ENCODE measurements around the gene RNF133.
"Not testable (repeated sequence)": the region's sequence is repeated elsewhere in the genome, so short reads cannot be mapped to it uniquely, and the experiment has no call there.

The RNF133 gene

DNA sequence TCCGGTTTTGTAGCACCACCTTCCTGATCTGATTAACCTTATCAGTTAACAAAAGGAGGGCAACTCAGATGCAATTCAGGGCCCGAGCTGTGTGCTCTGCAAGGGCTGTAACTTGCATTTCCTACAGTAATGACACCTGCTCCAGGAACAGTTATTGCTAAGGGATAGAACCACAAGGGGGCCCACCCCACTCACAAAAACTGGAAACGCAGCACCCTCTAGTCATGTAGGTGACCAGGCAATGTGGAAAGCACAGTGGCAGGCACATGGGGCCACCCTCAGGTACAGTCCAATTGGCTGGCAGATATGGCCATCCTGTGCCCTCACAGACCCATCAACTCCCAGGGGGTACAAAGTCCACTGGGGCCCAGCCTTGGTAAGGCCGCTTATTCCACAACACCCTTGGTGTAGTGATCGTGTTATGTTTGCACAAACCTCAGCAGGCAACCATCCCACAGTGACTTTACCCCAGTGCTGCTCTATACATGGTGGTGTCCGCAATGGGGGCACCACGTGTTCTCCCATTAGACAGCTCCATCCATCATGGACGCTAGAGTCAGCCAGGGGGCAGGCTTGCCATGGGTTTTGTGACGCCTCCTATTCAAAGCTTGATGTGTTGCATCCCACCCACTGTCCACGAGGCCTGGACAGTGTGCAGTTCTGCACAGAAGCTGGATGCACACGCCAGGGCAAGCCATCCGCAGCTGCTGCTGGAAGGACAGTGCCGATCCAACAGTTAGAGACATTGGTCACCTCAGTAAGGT lies 9.4 kb downstream of the RNF133 start:
- DNase-seq (ENCODE audit: low read depth, low spot score), result no peak

DNA sequence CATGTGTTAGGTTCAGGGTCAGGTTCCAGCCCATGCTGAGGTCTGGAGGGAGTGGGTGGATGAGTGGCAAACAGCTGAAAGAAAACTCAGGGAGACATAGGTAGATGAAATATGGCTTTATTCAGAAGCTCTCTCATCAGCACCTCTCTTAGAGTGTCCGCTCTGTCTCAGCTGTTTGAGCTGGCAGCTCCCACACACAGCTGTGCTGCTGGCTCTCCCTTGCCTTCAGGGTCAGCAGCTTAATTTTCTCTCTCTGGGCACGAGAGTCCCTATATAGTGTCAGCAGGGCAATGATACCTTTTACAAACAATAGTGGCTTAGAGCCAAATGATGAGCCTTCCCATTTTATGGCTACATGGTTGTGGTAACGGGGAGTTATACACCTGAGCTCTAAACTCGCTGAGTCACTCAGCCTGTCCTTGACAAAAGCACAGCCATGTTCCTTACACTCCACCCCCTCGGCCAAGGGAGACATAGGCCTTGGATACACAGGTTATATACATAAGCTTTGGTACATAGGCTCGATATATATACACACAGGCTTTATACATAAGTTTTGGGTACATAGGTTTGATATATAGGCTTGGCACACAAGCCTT lies 10.4 kb downstream of the RNF133 start:
- no peak for DNase-seq (ENCODE audit: low read depth, low spot score)

DNA sequence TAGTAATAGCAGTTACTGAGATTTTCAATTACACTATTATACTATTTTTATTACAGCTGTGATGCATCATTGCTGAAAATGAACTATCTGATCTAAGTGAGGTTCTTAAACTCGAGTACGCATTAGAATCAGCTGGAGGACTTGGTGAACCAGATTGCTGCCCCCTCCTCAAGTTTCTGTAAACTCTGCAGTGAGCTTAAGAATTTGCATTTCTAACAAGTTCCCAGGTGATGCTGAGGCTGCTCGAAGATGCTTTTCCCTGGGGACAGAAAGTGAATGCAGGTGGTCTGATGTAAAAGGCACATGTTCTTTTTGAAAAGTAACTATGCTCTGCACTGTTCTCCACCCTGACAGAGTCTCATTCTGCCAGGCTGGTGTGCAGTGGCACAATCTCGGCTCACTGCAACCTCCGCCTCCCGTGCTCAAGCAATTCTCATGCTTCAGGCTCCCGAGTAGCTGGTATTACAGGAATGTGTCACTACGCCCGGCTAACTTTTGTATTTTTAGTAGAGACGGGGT lies 12.5 kb downstream of the RNF133 start:
- no peak for DNase-seq (ENCODE audit: low read depth, low spot score)

DNA sequence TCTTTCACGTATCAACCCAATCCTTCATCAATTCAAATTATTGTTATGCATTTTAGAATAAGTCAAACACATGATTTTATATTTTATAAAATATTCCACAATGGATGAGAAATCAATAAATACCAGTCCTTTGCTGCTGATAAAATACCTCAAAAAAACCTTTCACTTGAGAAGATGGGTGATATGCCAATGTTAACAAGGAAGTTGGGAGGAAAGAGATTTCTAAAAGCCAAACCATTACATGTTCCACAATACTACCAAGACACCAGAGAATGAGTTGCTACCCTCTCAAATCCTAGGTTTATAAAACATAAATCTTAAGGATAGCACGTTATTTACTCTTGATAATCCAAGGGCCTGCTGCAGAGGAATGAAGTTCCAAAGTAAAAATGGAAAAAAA lies 14.4 kb downstream of the RNF133 start:
- no peak for DNase-seq (ENCODE audit: low read depth, low spot score)

DNA sequence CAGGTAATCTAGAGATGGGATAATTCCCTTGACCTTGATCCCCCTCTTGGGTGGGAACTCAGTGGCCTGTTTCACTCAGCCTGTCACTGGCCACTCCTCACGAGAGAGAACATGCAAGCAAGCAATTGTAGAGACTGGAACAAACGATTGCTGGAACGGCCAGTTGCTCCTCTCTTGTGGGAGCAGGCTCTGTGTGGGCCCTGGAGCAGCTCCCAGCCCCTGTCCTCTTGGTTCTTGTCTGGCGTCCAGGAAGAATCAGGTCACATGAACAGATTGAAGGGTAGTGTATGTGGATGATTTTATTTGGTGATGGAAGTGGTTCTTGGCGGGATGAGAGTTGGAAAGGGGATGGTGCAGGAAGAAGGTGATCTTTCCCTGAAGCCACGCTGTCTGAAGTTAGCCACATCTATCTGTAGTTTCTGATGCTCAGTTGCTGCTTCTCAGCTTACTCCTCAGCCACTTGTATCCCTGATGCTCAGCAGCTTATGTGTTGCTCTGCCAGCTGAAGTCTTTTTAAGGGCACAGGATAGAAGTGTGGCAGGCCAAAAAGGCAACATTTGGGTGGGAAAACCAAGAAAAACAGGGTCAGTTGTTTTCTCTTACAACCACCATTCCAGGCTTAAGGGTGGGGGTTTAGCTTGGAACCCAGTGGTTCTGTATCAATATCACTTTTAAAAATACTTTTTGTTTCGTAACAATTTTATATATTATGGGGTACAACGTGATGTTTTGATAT lies 15.9 kb downstream of the RNF133 start:
- no peak for DNase-seq (ENCODE audit: low read depth, low spot score)

DNA sequence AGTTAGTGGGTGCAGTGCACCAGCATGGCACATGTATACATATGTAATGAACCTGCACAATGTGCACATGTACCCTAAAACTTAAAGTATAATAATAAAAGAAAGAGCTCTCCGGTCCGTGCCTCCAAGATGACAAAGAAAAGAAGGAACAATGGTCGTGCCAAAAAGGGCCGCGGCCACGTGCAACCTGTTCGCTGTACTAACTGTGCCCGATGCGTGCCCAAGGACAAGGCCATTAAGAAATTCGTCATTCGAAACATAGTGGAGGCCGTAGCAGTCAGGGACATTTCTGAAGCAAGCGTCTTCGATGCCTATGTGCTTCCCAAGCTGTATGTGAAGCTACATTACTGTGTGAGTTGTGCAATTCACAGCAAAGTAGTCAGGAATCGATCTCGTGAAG lies 17.7 kb downstream of the RNF133 start:
- DNase-seq (ENCODE audit: low read depth, low spot score), result not testable (repeated sequence)

DNA sequence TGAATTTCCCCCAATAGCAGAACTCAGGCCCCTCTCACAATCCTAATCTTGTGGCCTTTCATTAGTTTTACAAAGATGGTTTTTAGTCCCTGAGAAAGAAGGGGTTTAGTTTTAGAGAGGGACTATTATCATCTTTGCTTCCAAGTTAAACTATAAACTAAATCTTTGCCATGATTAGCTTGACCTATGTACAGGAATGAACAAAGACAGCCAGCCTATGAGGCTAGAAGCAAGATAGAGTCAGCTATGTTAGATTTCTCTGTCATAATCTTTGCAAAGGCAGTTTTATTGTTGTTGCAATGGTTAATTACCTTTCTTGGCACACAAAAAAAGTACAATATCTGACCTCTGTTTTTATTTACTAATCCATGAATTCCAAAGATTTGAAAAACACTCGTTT lies 19.1 kb downstream of the RNF133 start:
- no peak for DNase-seq (ENCODE audit: low read depth, low spot score)

DNA sequence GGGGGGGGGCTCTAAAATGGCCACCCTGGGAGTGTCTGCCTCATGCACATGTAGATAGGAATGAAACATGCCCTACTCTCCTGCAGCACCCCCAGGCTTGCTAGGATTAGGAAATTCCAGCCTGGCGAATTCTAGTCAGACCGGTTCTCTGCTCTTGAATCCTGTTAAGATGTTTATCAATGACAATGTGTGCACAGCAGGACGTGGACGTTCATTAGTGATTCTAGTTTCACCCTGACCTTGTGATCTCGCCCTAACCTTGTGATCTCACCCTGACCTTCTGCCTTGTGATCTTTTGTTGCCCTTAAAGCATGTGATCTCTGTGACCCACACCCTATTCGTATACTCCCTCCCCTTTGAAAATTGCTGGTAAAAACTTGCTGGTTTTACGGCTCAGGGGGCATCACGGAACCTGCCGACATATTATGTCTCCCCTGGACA lies 19.6 kb downstream of the RNF133 start:
- DNase-seq (ENCODE audit: low read depth, low spot score), result not testable (repeated sequence)

DNA sequence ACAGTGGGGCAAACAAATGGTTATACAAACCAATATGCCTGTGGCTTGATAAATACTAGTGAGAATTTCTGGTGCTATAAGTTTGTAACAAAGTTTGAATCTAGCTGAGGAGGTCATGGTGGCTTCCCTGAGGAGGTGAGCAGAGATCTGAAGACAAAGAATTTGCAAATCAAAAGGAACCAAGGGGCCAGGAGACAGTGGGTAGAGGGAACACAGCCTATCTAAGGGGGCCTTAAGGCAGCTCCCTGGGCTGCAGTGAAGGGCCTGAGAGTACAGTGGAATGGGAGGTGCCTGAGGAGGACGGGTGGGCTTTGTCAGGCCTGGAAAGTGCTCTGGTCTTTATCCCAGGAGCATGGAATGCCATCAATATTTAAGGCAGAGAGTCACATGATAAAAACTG lies 21.8 kb downstream of the RNF133 start:
- DNase-seq (ENCODE audit: low read depth, low spot score), result no peak

DNA sequence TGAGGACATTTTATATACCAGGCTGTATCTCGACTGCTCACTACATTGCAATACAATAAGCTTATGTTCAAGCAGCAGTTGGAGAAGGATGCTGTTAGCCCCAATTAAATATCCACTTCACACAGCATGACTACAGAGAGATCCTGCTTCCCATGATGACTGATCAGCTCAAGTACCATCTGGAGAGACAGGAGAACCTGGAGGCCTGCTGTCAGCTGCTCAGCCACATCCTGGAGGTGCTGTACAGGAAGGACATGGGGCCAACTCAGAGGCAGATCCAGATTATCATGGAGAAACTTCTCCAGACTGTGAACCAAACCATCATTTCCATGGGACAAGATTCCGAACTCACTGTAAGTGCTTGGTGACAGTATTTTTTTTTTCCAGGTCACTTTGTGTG lies 22.5 kb downstream of the RNF133 start:
- no peak for DNase-seq (ENCODE audit: low read depth, low spot score)

DNA sequence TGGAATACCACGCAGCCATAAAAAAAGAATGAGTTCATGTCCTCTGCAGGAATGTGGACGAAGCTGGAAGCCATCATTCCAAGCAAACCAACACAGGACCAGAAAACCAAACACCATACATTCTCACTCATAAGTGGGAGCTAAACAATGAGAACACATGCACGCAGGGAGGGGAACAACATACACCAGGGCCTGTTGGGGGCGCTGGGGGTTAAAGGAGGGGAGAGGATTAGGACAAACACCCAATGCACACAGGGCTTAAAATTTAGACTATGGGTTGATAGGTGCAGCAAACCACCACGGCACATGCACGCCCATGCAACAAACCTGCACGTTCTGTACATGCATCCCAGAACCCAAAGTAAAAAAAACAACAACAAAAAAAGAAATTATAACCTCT lies 23.3 kb downstream of the RNF133 start:
- no peak for DNase-seq (ENCODE audit: low read depth, low spot score)

DNA sequence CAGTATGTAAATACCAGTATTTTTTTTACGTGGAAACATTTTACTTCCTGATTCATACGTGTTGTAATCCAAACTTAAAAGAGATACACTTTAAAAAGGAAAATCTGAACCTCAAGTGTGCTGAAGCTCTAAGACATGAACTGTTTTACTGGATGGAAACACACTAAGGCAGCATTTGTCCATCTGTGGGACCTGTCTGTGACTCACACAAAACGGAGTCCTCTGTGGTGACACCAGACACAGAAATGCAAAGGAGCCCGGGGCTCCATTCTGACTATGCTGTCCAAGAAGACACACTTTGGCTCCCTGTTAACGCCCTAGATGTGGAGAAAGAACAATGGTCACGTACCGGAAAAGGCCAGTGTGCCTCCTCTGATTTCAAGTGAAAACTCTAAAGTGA lies 23.9 kb downstream of the RNF133 start:
- no peak for DNase-seq (ENCODE audit: low read depth, low spot score)

DNA sequence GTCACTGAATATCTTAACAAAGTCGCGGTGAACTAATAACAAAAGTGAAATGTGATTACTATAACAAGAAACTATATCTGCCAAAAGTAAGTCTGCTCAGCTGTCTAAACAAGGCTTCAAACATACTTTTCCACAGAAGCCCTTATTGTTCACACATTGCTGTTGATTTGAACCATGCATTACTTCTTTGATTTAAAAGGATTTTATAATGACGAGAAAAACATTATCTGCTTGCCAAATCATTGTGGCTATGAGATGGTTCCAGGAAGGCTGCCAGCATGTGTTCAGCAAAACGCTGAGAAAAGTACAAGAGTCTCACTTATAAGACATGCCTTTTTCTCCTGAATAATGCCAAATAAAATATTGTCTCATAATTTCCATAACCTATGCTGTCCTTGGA lies 24.4 kb downstream of the RNF133 start:
- DNase-seq (ENCODE audit: low read depth, low spot score), result peak; percentile 74

DNA sequence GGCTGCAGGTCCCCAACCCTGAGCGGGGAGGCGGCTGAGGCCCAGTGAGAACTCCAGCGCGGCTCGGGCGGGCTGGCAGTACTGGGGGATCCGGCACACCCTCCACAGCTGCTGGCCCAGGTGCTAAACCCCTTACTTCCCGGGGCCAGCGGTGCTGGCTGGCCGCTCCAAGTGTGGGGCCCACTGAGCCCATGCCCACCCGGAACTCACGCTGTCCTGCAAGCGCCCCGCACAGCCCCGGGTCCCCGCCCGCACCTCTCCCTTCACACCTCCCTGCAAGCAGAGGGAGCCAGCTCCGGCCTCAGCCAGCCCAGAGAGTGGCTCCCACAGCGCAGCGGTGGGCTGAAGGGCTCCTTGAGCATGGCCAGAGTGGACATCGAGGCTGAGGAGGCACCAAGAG lies 25.0 kb downstream of the RNF133 start:
- no peak for DNase-seq (ENCODE audit: low read depth, low spot score)

DNA sequence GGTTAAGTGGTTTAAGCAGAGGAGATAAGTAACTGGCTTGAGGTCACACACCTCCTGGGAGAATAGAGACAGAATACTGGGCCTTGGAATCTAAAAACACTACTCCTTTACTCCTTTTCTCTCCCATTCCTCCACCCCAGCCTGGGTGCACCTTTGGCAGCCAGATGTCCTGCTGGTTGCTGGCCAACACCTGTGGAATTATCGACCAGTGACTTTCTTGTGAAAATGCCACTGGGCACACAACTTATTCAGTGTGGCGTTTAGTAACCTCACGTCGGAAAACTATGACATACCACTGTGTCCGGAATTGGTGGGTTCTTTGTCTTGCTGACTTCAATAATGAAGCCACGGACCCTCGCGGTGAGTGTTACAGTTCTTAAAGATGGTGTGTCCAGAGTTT lies 26.4 kb downstream of the RNF133 start:
- no peak for DNase-seq (ENCODE audit: low read depth, low spot score)

DNA sequence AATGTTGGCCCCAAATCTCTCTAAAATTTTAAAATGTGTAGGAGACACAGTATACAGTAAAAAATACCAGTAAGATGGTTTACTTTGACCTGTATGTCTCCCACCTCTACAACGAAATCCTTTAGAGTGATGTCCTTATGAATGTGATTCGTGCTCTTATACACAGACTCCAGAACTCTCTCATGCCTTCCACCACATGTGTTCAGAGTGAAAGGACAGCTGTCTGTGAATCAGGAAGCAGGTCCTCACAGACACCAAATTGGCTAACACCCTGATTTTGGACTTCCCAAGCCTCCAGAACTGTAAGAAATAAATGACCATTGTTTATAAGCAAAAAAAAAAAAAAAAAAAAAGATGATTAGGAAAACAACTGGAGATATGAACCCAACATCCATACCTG lies 35.2 kb downstream of the RNF133 start:
- no peak for DNase-seq (ENCODE audit: low read depth, low spot score)

DNA sequence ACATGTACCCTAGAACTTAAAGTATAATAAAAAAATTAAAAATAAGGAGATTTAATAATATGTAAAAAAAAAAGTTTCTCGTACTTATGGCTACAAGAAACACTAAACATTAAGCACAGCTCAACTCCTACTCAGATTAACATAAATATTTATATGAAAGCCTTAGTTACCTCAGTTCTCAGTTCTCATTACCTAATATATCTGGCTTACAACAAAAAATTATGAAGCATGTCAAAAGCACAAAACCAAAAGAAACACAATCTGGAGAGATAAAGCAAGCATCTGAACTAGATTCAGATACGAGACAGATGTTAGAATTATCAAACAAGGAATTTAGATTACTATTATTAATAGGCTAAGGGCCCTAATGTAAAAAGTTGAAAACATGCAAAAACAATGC lies 40.1 kb downstream of the RNF133 start:
- no peak for DNase-seq (ENCODE audit: low read depth, low spot score)

DNA sequence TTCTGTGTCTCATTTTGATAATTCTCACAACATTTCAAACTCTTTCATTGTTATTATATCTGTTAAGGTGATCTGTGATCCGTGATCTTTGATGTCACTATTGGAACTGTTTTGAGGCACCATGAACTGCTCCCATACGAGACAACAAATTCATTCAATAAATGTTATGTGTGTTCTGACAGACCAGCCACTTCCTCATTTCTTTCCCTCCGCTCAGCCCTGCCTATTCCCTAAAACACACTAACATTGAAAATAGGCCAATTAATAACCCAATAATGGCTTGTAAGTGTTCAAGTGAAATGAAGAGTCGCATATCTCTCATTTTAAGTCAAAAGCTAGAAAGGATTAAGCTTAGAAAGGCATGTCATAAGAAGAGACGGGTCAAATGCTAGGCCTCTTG lies 45.2 kb downstream of the RNF133 start:
- DNase-seq (ENCODE audit: low read depth, low spot score), result no peak

DNA sequence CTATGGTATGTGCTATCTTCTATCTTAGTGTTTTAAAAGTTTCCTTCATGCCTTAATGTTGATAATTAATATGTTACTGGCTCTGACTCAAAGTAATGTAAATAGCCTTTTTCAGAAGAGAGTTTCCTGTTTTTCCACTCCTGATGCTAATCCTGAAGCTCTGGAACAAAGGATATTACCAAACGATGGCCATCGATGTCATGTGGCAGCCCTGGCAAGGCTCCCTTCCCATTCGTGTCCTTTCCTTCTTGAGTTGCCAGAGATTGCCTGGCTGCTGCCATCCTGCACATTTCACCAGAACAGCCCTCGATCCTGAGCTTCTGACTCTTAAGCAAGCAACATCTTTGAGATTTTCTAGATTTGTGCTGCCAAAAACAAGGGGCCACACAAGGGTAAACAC lies 46.0 kb downstream of the RNF133 start:
- no peak for DNase-seq (ENCODE audit: low read depth, low spot score)

DNA sequence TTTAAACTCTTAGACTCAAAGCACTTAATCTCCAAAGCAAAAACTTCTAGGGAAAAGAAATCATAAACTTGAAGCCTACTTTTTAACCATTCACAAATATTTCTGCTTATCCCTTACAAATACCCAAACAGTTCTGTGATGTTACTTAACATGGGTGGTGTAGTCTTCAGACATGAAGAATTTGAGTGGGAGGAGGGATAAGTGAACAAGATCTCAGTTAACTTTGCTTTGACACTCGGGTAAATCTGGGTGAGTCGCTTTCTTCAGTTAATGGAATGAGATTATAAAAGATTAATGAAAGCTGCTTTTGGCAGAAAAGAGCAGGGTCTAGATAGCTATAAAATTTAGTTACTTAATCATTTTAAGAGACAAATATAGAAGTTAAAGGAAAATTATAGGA lies 47.5 kb downstream of the RNF133 start:
- DNase-seq (ENCODE audit: low read depth, low spot score), result no peak

All from brain pericyte (primary cell).